Brain microvascular endothelial cell (primary cell): ENCODE measurements around the gene SERPINB11.
A peak's percentile ranks its signal among the peaks of the same experiment; 100 is the strongest.
"Not testable (repeated sequence)": the region's sequence is repeated elsewhere in the genome, so short reads cannot be mapped to it uniquely, and the experiment has no call there.

Experiments
- DNase-seq: peaks from one replicate; pipeline ENCODE4 v3.0.0-alpha.2; 2020
- H3K27ac ChIP-seq: fragments of 250-450 bp; sonication (Bioruptor Pico); 2 replicates; pipeline ENCODE4 v1.5.1; 2020; ENCODE audit warnings: mild to moderate bottlenecking, moderate library complexity
- H3K27me3 ChIP-seq: fragments of 250-450 bp; sonication (Bioruptor Pico); replicated peaks from 2 replicates; pipeline ENCODE4 v1.5.1; 2020; ENCODE audit warnings: mild to moderate bottlenecking
- H3K36me3 ChIP-seq: fragments of 250-450 bp; sonication (Bioruptor Pico); replicated peaks from 2 replicates; pipeline ENCODE4 v1.5.1; 2020; ENCODE audit warnings: mild to moderate bottlenecking
- H3K4me3 ChIP-seq: 2 replicates; pipeline ENCODE4 v1.5.1; 2011; ENCODE audit warnings: low read depth, mild to moderate bottlenecking, control low read depth, low read length, moderate library complexity
- in situ Hi-C: cut with HindIII; loops from 2 replicates; pipeline ENCODE4 v1.10.0; 2017; ENCODE audit warnings: low sequenced_read_pairs, low pct_ligation_motif_present
- TF ChIP-seq, protein P1 (sequence below): IDR thresholded peaks from 2 replicates; pipeline ENCODE4 v1.5.1; 2011; ENCODE audit warnings: low read depth, mild to moderate bottlenecking, moderate library complexity, low read length, control low read depth, inconsistent platforms; ENCODE audit errors: missing control alignments

Gene SERPINB11, protein sequence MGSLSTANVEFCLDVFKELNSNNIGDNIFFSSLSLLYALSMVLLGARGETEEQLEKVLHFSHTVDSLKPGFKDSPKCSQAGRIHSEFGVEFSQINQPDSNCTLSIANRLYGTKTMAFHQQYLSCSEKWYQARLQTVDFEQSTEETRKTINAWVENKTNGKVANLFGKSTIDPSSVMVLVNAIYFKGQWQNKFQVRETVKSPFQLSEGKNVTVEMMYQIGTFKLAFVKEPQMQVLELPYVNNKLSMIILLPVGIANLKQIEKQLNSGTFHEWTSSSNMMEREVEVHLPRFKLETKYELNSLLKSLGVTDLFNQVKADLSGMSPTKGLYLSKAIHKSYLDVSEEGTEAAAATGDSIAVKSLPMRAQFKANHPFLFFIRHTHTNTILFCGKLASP

DNA sequence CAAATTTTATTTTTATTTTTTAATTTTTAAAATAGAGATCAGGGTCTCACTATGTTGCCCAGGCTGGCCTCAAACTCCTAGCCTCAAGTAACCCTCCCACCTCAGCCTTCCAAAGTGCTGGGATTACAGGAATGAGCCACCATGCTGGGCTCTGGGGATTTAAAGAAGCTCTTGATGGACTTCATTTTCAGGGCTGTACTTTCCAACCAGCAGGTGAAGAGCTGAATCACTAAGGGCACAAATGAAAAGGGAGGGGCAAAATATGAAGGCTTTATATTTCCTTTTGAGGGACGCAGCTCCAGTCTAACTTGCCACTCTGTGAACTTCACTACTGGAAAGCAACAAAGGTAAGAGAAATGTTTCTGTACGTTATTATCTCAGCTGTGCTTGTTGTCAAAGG is at the start of gene SERPINB11:
TSS of gene SERPINB11 (plus strand) at position 301 of the 400 bp plus-strand sequence. CDS start 7,234 bp downstream, outside the sequence.
- in situ Hi-C loops: no loop called here
- Histone ChIP-seq H3K27ac (no peak within 1 kb of the TSS), H3K27me3 (no peaks in the 10 kb centered on the region), H3K4me3 (no peak within 1 kb of the TSS), H3K36me3 (no peaks in the 10 kb centered on the region)
- TF ChIP-seq, protein P1, sequence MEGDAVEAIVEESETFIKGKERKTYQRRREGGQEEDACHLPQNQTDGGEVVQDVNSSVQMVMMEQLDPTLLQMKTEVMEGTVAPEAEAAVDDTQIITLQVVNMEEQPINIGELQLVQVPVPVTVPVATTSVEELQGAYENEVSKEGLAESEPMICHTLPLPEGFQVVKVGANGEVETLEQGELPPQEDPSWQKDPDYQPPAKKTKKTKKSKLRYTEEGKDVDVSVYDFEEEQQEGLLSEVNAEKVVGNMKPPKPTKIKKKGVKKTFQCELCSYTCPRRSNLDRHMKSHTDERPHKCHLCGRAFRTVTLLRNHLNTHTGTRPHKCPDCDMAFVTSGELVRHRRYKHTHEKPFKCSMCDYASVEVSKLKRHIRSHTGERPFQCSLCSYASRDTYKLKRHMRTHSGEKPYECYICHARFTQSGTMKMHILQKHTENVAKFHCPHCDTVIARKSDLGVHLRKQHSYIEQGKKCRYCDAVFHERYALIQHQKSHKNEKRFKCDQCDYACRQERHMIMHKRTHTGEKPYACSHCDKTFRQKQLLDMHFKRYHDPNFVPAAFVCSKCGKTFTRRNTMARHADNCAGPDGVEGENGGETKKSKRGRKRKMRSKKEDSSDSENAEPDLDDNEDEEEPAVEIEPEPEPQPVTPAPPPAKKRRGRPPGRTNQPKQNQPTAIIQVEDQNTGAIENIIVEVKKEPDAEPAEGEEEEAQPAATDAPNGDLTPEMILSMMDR: no peak
- DNase-seq: no peak

DNA sequence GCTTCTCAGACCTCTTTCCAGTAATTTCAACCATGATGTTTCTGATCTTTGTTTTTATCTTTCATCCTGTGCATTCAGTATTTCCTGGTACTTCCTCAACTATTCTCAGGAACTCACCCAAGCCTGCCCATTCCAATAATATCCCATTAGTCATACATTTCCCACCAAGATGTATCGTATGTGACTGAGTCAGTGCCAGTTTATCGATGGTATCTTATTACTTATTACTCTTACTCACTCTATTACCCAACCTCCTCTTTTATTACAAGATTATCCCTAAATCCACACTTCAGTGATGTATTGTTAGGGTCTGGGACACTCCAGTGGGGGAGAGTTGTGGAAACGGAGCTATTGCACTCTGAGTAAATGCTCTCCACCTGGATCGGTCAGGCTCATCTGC is 43.8 kb upstream of the SERPINB11 start:
- in situ Hi-C loops, DNase-seq, H3K4me3 ChIP-seq, H3K36me3 ChIP-seq, H3K27me3 ChIP-seq, H3K27ac ChIP-seq: not testable (repeated sequence)

DNA sequence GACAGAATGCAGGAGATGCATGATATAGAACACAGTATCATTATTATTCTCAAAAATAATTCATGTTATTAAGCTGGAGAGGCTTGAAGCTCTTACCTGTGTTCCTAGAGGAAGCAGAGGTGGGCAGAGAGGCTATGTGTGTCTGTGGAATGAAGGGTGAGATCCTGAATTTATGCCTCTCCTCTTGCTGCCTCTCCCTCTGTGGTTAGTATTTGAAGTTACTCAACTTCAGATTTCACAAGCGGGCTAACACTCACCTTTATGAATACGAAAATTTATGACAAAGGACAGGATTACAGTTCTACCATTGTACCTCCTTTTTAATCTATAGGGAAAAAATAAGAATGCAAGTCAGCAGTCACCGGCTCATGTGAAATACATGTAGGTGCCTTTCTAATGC is 41.0 kb upstream of the SERPINB11 start, which contains the start of gene SERPINB3:
TSS of gene SERPINB3 (minus strand) at position 144 of the 400 bp plus-strand sequence. CDS start 677 bp downstream, outside the sequence.
- H3K27me3 ChIP-seq, DNase-seq, in situ Hi-C loops, H3K27ac ChIP-seq, H3K36me3 ChIP-seq, H3K4me3 ChIP-seq: not testable (repeated sequence)

DNA sequence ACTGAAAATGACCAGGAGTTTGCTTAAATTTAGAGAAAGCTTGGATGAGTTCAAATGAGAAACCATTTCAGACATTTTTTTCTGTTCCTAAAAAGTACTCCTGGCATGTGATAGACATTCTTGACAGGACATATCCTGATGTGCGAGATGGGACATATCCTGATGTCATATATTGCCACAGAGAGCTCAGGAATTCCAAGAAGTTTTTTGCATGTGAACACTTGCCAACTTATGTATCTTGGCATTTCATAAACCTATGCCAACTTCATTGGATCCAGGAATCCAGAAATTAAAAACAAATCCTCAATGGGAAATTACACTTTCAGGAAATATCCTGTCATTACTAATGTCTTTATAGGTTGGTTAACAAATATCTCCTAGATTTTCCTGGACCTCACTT is 38.2 kb upstream of the SERPINB11 start:
- no peak overlapping the region for H3K27ac ChIP-seq
- TF ChIP-seq, protein P1: no peak
- no peak for DNase-seq
- H3K27me3 ChIP-seq: no peaks in the 10 kb centered on the region
- H3K4me3 ChIP-seq: no peak overlapping the region
- in situ Hi-C loops: no loop called here
- no peaks in the 10 kb centered on the region for H3K36me3 ChIP-seq

DNA sequence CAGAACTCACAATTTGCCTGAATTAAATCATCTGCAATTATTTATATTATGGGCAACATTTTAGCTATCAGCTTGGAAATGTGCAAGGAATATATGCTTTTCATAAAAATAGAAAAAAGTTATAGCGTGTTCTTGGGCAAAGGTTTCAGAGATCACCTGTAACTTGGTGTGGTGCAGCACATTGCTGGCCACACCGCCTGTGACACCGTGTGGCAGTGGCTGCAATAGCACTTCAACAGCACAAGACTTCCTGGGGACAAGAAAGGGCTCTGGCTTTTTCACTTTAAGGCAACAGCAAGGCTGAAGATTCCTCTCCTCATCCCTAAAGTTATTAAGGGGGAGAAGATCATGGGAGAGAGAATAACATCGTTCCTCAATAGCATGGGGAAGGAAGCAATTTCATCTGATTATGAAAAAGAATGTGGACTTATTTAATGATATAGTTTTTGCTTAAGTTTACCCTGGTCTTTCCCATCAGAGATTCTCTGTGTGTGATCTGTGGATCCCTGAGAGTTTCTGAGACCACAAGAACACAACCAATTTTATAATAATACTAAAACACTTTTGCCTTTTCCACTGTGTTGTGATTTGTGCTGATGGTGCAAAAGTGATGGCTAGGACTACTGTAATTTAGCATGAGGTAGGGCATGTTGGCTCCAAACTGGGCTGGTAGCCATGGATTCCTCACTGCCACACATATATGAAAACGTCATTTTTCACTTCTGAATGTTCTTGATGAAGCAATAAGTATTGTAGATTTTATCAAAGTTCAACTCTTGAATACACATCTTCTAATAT is 26.0 kb upstream of the SERPINB11 start:
- in situ Hi-C loops: no loop called here
- Histone ChIP-seq H3K27ac (no peak overlapping the region), H3K36me3 (no peaks in the 10 kb centered on the region), H3K27me3 (no peaks in the 10 kb centered on the region), H3K4me3 (no peak overlapping the region)
- no peak for DNase-seq
- TF ChIP-seq, protein P1: peak; percentile 64

DNA sequence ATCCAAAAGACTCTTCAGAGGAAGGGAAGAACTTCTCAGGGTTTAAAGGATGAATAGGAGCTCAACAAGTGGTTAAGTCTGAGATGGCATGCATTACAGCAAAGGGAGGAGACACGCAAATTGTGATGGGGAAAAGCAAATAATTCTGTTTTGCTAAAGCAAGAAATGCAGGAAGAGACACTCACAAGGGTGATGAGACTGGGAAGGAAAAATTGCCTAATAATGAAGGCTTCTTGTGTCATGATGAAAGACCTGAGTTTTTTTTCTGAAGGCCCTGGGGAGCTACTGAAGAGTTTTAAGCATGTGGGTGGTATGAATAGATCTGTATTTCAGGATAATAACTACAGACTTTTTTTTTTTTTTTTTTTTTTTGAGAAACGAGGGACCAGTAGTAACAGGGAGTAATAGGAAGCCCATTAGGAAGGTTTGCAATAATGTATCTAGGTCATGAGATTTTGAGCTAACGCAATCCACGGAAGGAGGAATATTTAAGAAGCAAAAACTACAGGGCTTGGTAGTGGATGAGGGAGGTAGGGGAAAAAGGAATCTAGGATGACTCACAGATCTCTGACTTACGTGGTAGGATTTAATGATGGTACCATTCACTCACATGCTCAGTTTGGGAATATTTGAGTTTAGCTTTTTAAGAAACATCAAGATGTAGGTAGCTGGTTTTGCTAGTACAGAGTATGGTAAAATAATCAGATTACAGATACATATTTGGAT is 25.1 kb upstream of the SERPINB11 start:
- DNase-seq: no peak
- H3K36me3 ChIP-seq: no peaks in the 10 kb centered on the region
- H3K27ac ChIP-seq: no peak overlapping the region
- no peak overlapping the region for H3K4me3 ChIP-seq
- no peaks in the 10 kb centered on the region for H3K27me3 ChIP-seq
- TF ChIP-seq, protein P1: no peak
- in situ Hi-C loops: no loop called here
